AG08395 (cell line): ENCODE data around the gene NOL7.

Source experiments
- DNase-seq: peaks from one replicate; pipeline ENCODE4 v3.0.0; 2012; ENCODE audit warnings: mixed read lengths, low spot score

Gene NOL7

GRCh38 chr6:13614926-13615791, at the start of gene NOL7:
TSS of gene NOL7 (plus strand) at chr6:13615335. CDS start at chr6:13615359, 24 bp downstream.
- DNase-seq = peak; percentile 99

DNA sequence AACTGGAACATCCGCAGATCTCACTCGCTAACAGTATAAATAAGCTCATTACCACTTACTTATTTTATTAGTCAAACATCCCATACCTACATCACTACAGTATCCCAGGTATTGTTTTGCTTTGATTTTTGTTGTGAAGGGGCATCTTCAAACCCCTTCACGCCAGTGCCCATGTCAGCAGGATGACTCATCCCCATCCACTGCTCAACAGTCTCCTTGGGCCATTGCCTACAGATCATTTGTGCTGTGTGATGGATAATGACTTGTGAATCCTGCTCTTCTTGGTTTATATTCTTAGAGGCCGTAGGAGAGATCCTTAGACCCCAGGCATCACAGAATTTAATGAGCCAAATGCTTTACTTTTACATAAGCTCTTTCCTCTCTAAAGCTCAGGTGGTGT, 49.2 kb upstream of the NOL7 start:
- no peak for DNase-seq

GRCh38 chr6:13566500-13566899, 48.6 kb upstream of the NOL7 start:
- DNase-seq = no peak

- no peak for DNase-seq
Measured at GRCh38 chr6:13568970-13569369, 46.2 kb upstream of the NOL7 start.

DNA sequence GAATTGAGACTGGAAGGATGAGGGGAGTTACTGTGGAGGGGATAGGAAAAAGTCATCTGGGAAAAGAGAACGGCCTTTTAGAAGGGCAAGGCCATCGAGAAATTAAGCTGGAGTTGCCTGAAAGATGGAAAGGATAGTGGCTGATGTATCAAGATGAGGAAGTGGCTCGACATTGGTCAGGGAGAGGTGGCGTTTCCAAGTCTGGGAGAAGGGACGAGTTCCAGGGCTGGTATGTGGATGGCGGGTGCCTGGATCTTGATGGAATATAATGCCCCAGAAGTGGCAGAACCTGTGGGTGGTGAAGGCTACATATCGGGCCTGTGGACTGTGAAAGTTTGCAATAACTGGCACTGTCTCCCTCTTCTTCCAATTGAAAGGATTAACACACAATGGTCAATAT, 42.9 kb upstream of the NOL7 start:
- no peak for DNase-seq

- DNase-seq = no peak
Measured at GRCh38 chr6:13572951-13573654, 42.0 kb upstream of the NOL7 start.

- DNase-seq = peak; percentile 53
Measured at GRCh38 chr6:13573669-13574110, 41.4 kb upstream of the NOL7 start.

DNA sequence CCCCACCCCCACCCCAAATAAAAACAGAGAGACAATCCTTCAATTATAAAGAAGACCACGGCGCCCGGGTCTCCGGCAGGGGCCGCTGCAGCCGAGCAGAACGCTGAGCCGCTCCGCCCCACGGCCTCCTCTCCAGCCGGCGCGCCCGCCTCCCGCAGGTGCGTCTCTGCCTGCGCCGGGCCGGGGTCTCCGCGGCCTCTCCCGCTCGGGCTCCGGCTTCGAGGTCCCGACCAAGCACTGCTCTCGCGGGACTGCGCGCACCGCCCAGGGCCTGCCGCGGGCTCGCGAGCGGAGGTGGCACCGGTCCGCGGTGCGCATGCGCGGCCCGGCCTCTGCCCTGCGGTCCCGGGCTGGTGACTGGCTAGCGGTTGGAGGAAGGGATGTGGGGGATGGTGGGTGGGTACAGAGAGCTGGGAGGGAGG, 41.0 kb upstream of the NOL7 start:
- peak; percentile 98 for DNase-seq

DNA sequence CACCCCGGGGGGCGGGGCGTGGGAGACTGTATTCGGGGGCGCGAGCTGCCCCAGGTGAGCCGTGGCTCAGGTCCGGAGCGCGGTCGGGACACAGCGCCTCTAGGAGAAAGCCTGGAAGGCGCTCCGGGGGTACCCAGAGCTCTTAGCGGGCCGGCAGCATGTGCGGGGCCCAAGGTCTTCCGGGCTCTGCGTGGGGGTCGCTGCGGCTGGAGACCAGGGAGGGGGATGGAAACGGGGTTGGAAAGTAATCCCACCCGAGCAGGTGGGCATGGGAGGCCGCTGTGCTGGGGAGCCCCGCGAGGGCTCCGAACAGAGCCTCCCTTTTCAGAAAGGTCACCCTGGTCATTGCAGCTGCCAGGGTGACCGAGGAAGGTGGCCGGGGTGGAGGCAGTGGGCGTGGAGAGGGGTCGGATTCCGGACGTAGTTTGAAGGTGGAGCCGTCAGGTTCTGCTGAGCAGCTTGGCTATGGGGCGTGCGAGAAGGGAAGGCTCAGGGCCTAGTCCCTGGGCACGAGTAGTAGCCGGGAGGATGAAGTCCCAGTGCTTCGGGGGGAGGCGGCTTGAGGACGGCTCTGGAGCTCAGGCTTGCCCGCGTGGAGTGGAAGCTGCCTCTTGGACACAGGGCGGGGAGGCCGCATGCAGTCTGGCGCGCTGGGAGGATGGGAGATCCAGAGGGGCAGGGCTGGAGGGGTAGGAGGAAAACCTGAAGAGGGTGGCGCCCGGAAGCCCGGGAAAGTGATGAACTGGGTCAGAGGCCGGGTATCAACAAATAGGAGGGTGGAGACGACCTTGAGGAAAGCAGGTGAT, 40.4 kb upstream of the NOL7 start, which contains the start of gene SIRT5:
TSS of gene SIRT5 (plus strand) at position 31 of the 806 bp plus-strand sequence. CDS start 9,510 bp downstream, outside the sequence.
- peak; percentile 71 for DNase-seq

GRCh38 chr6:13575377-13575775, 39.8 kb upstream of the NOL7 start:
- no peak for DNase-seq

DNA sequence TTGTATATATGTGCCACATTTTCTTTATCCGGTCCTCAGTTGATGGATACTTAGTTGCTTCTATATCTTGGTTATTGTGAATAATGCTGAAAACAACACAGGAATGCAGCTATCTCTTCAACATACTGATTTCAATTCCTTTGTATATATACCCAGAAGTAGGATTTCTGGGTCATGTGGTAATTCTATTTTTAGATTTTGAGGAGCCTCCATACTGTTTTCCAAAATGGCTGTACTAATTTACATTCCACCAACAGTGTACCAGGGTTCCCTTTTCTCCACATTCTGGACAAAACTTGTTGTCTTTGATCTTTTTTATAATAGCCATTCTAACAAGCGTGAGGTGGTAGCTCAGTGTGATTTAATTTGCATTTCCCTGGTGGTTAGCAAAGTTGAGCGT, 39.1 kb upstream of the NOL7 start:
- no peak for DNase-seq

- DNase-seq = no peak
Measured at GRCh38 chr6:13577926-13578325, 37.2 kb upstream of the NOL7 start.

GRCh38 chr6:13579911-13580310, 35.2 kb upstream of the NOL7 start:
- DNase-seq = no peak

DNA sequence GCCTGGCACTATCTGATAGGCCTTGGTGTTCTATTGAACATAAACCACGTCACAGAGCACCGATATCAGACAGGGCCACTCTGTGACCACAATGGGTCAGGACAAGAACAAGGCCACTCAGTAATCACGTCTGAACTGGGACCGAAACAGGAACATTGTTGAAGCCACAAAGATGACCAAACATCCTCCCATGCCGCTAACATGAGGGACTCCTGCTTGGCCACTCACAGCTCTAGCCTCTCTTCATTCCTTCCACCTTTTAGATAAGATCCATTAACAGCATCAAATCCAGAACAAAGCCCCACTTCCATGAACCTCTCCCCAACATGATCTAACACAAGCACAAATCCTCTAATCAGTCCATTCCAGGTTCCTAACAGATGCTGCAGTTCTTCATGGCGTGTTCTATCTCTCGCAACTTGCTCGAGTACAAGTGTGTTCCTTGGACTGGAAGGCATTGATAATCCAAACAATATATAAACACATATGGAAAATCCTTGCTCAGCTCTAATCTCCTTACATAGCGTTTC, 33.4 kb upstream of the NOL7 start:
- DNase-seq = no peak

GRCh38 chr6:13586603-13587542, 28.3 kb upstream of the NOL7 start:
- peak; percentile 52 for DNase-seq

- no peak for DNase-seq
Measured at GRCh38 chr6:13589801-13590200, 25.3 kb upstream of the NOL7 start.

DNA sequence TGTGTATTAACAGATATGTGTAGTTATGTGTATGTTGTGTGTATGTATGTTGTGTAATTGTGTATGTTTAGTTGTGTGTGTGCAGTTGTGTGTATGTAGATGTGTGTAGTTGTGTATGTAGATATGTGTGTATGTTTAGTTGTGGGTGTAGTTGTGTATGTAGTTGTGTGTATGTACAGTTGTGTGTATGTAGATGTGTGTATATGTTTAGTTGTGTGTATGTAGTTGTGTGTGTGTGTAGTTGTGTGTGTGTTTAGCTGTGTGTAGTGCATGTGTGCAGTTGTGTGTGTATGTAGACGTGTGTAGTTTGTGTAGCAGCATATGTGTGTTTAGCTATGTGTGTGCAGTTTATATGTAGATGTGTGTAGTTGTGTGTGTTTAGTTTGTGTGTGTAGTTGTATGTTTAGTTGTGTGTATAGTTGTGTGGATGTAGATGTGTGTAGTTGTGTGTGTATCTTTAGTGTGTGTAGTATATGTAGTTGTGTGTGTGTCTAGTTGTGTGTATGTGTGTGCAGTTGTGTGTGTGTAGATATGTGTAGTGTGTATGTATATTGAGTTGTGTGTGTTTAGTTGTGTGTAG, 24.5 kb upstream of the NOL7 start:
- no peak for DNase-seq

DNA sequence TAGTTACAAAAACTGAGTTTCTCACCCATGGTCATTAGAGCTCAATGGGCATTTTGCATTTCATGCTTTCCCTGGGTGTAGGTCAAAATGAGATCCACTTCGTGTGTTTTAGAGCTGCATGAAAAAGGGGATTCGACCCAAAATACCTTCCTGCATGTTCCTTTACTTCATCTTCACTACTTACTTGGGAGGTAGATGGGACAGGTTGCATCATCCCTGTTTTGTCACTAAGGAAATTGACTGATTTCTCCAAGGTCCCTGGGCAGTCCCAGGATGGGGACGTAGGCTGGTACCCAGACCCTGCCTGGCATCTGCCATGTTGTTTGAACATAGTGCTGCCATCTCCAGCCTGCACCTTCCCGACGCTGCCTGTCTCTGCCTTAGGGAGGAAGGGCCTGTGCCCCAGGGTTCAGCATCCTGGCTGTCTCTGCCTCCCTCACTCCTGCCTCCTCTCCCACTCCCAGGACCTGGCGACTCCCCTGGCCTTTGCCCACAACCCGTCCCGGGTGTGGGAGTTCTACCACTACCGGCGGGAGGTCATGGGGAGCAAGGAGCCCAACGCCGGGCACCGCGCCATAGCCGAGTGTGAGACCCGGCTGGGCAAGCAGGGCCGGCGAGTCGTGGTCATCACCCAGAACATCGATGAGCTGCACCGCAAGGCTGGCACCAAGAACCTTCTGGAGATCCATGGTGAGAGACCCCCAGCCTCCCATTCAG, 23.8 kb upstream of the NOL7 start:
- DNase-seq = no peak

DNA sequence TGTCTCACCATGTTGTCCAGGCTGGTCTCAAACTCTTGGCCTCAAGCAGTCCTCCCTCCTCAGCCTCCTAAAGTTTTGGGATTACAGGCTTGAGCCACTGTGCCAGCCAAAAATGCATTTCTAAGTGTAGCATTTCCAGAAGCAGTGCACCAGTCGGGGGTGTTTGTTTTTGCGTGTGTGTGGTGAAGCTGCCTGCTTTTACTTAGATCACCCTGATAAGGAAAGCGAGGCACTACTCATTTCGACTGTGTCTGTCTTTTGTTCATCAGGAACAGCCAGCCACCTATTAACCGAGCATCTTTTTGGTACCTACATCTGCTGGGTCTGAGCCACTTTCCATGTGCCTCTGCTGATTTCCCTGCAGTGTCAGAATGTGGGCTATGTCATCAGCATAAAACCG, 22.0 kb upstream of the NOL7 start:
- no peak for DNase-seq

GRCh38 chr6:13593720-13594119, 21.4 kb upstream of the NOL7 start:
- DNase-seq = no peak
